Measurements from ENCODE around the gene SLC35A3. TPM values are rescaled to one million over a fixed set of nuclear protein-coding genes. Genes with fewer than 3 reads are reported as not detected.

The SLC35A3 gene
- total and polyA plus RNA-seq, 10 of the 15 experiments (the other 5 are each of a cell fraction or from before 2014, with no cell fraction given) = 3.6 to 24.3 (median 15.4) TPM

- TF ChIP-seq ZNF687 (IDR thresholded peaks at IDR 0.05) (no peak), PML (IDR thresholded peaks at IDR 0.05; ENCODE audit: low read length) (no peak), NR2F1 (conservative IDR thresholded peaks at IDR 0.05) (no peak), MAX (IDR thresholded peaks at IDR 0.05; ENCODE audit: low read depth, low read length) (no peak), TCF3 (IDR thresholded peaks at IDR 0.05; ENCODE audit: borderline replicate concordance, insufficient read depth, low read depth, low read length) (no peak)
These were observed 25.6 kb upstream of the SLC35A3 start (continued) for GRCh38 chr1:99944192-99944591.

- ATAC-seq (no peak), FAIRE-seq (no peak), DNase-seq (ENCODE audit: low read depth, low spot score) (no peak)
- Histone ChIP-seq H4K20me1 (ENCODE audit: control insufficient read depth, insufficient read depth) (no peaks in the 10 kb centered on the region), H3K4me2 (ENCODE audit: control insufficient read depth, insufficient read depth) (no peak overlapping the region), H3K9me3 (replicated peaks; ENCODE audit: control insufficient read depth, insufficient read depth, low read length) (no peaks in the 10 kb centered on the region), H3K36me3 (ENCODE audit: control insufficient read depth in 2 of 2, insufficient read depth in 2 of 2, low read length in 1 of 2) (no peaks in the 10 kb centered on the region), H3K79me2 (ENCODE audit: control insufficient read depth, insufficient read depth, low read length) (no peaks in the 10 kb centered on the region), H3K4me3 (no peak overlapping the region), H3K9ac (ENCODE audit: control insufficient read depth, insufficient read depth, low read length) (no peak overlapping the region), H3K27me3 (replicated peaks in 1 of 2; ENCODE audit: control insufficient read depth in 2 of 2, insufficient read depth in 2 of 2, low read length in 1 of 2) (no peaks in the 10 kb centered on the region), H3K27ac (ENCODE audit: control insufficient read depth, insufficient read depth) (no peak overlapping the region), H3K4me1 (ENCODE audit: control insufficient read depth, insufficient read depth, low read length) (no peaks in the 10 kb centered on the region), H2AFZ (ENCODE audit: control insufficient read depth, low read depth, low read length) (no peak overlapping the region)
- ChIA-PET SMC1A (ENCODE audit: uncharacterized antibody, unreplicated experiment) (no interaction called here), RAD21 (ENCODE audit: unreplicated experiment) (no interaction called here), POLR2A (no interaction called here), CTCF (no interaction called here)
- intact Hi-C loops (cut with micrococcal nuclease; ENCODE audit: unreplicated experiment) (no loop called here), in situ Hi-C loops (cut with MboI) (no loop called here)
- BruUV-seq (replicated peaks) = no TSS peak
- TF ChIP-seq SREBF2 (IDR thresholded peaks at IDR 0.05; ENCODE audit: low read length) (no peak), NFYA (IDR thresholded peaks at IDR 0.05; ENCODE audit: borderline replicate concordance, low read depth, low read length) (no peak), NFIC (IDR thresholded peaks at IDR 0.05; ENCODE audit: low read depth, low read length) (no peak), EED (IDR thresholded peaks at IDR 0.05; ENCODE audit: low read depth) (no peak), ZNF217 (IDR thresholded peaks at IDR 0.05) (no peak), NRF1 (conservative IDR thresholded peaks at IDR 0.05; ENCODE audit: low read depth, low read length) (no peak), DPF2 (IDR thresholded peaks at IDR 0.05) (no peak), IRF4 (IDR thresholded peaks at IDR 0.05; ENCODE audit: low read depth, low read length) (no peak)
- WGBS (ENCODE audit: insufficient coverage, insufficient replicate concordance, low lambda C conversion rate, missing lambda C conversion rate) = 65% methylated on average over 1 of the region's 1 CpG
These were observed 24.6 kb upstream of the SLC35A3 start for GRCh38 chr1:99945174-99945573.
